Activated T-helper 1 cell treated with Interleukin-2 at 50 U/mL for 16 hours (primary cell): ENCODE data around the gene HK1.
"Not testable (repeated sequence)": the region's sequence is repeated elsewhere in the genome, so short reads cannot be mapped to it uniquely, and the experiment has no call there.

Experiments used
- DNase-seq: peaks from one replicate; pipeline ENCODE4 v3.0.0-alpha.2; 2020; ENCODE audit warnings: low read depth

Gene HK1

GRCh38 chr10:69312528-69312927 lies 34.2 kb downstream of the HK1 start:
- no peak for DNase-seq

- no peak for DNase-seq
Observed at GRCh38 chr10:69315100-69315542, 36.8 kb downstream of the HK1 start.

- DNase-seq, result no peak
Observed at GRCh38 chr10:69315610-69316312, 37.5 kb downstream of the HK1 start.

GRCh38 chr10:69316313-69317059 lies 38.2 kb downstream of the HK1 start:
- no peak for DNase-seq

- no peak for DNase-seq
Observed at GRCh38 chr10:69317175-69317604, 38.9 kb downstream of the HK1 start.

GRCh38 chr10:69317626-69318105 lies 39.4 kb downstream of the HK1 start:
- no peak for DNase-seq

GRCh38 chr10:69318106-69318866 lies 40.0 kb downstream of the HK1 start:
- peak; percentile 90 for DNase-seq

GRCh38 chr10:69318867-69319727 lies 40.8 kb downstream of the HK1 start:
- peak; percentile 72 for DNase-seq

GRCh38 chr10:69319841-69320316 lies 41.6 kb downstream of the HK1 start:
- DNase-seq, result no peak

- no peak for DNase-seq
Observed at GRCh38 chr10:69320521-69320920, 42.2 kb downstream of the HK1 start.

GRCh38 chr10:69321039-69321715 lies 42.9 kb downstream of the HK1 start:
- no peak for DNase-seq

- no peak for DNase-seq
Observed at GRCh38 chr10:69321865-69322264, 43.6 kb downstream of the HK1 start.

GRCh38 chr10:69322346-69322745 lies 44.0 kb downstream of the HK1 start:
- DNase-seq, result not testable (repeated sequence)

GRCh38 chr10:69323622-69324021 lies 45.3 kb downstream of the HK1 start:
- DNase-seq, result no peak

- DNase-seq, result no peak
Observed at GRCh38 chr10:69324583-69324982, 46.3 kb downstream of the HK1 start.

GRCh38 chr10:69325637-69326523 lies 47.6 kb downstream of the HK1 start:
- not testable (repeated sequence) for DNase-seq

GRCh38 chr10:69326692-69327091 lies 48.4 kb downstream of the HK1 start:
- DNase-seq, result no peak

- DNase-seq, result no peak
Observed at GRCh38 chr10:69327463-69328379, 49.4 kb downstream of the HK1 start.

GRCh38 chr10:69328380-69328735 lies 50.1 kb downstream of the HK1 start:
- DNase-seq, result no peak
